HG03565 (cell line): ENCODE results near the gene GALNT3.

Source experiments
- ATAC-seq: cut with Tn5 transposase; IDR thresholded peaks from one replicate; pipeline ENCODE4 v1.9.1; 2021; ENCODE audit warnings: mild to moderate bottlenecking, moderate library complexity; ENCODE audit not compliant: unreplicated experiment

The GALNT3 gene

GRCh38 chr2:165746501-165746900 lies 47.5 kb downstream of the GALNT3 start:
- no peak for ATAC-seq

DNA sequence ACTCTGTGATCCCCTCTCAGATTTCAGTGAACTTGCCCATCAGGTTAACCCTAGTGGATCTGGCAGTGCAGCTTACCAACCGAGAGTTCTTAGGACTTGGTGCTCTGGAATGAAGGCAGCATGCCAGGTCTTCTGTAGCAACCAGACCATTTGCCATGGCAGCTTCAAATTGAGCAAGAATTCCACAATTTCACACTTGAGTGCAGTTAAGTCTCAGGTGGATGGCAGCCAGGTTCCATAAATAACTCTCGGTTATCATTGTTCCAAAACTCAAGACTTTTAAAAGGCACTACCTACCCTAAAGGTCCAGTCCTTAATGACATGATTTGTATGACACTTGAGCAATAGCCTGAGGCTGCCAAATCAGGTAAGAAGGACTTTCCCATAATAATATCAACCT lies 48.1 kb downstream of the GALNT3 start:
- no peak for ATAC-seq

DNA sequence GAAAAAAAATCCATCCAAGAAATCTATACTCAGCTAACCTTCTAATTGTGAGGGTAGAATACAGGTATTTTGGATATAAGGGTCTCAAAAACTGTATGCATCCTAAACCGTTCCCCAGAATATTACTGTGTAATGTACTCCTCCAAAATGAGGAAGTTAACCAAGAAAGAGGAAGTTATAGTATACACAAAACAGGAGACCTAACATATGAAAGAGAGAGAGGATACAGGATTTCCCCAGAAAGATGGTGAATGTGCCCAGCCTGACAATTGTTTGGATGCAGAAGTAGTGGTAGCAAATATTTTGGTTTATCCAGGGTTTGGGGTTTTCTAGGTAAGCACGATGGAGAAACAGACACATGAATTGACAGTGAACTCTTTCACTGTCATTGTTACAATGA lies 50.6 kb downstream of the GALNT3 start:
- ATAC-seq: peak; percentile 97

GRCh38 chr2:165725421-165725820 lies 68.6 kb downstream of the GALNT3 start:
- no peak for ATAC-seq

GRCh38 chr2:165720511-165720910 lies 73.5 kb downstream of the GALNT3 start:
- ATAC-seq: no peak

GRCh38 chr2:165718610-165719210 lies 75.3 kb downstream of the GALNT3 start:
- ATAC-seq: no peak

GRCh38 chr2:165716091-165716490 lies 78.0 kb downstream of the GALNT3 start:
- no peak for ATAC-seq

DNA sequence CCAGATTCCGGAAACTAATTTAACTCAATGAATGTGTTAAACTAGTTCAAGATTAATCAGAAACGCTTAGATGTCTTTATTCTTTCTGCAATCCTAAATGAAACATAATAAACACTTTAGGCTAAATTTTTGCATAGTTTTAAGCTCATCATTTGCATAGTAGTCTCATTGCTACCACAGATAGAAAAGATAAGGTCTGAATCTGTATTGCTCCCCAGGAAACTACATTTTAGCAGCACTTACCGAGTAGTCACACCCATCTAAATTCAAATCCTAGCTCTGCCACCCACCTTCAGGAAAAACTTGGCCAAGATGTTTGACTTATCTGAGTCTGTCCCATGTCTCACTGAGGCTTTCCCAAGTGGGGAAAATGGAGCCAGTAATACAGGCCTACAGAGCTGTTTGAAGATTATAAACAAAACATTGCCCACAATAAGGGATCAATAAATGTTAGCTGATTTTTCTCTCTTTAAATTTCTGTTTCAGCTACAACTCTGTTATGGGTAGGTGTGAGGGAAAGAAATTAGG lies 87.0 kb downstream of the GALNT3 start:
- no peak for ATAC-seq

GRCh38 chr2:165701147-165701546 lies 92.9 kb downstream of the GALNT3 start:
- no peak for ATAC-seq

DNA sequence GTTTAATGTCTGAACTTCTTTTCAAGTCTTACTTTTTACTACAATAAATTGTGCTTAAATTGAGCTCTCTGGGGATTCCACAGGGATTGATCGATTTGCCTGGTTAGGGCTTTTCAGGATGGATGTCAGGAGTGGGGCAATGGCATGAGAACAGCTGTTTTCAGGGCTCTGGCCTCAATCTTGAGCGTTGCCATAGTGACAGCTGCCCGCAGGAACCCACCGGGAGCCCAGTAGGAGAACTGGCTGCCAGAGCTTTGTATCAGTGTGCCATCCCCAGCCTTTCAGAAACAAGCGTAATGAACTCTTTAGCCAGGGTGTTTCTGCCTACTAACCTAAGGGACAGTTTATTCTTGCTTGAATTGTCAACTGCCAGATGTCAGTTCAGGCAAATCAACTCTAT lies 93.5 kb downstream of the GALNT3 start:
- ATAC-seq: no peak

DNA sequence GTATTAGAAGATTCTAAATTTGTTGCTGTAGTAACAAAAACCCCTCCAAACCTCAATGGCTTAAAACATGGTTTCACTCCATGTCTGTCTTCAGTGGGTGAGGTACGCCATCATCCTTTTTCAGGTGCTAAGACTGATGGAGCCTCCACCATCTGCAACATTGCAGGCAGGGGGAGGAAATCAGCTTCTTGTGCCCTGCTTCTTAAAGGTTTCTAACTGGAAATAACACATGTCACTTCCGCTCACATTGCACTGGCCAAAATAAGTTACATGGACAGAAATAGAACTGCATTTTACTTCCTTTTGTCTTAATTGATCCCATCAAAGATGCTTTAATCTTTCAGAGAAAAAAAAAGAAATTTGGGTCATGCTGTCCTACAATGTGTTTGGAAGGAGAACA lies 94.1 kb downstream of the GALNT3 start:
- no peak for ATAC-seq

DNA sequence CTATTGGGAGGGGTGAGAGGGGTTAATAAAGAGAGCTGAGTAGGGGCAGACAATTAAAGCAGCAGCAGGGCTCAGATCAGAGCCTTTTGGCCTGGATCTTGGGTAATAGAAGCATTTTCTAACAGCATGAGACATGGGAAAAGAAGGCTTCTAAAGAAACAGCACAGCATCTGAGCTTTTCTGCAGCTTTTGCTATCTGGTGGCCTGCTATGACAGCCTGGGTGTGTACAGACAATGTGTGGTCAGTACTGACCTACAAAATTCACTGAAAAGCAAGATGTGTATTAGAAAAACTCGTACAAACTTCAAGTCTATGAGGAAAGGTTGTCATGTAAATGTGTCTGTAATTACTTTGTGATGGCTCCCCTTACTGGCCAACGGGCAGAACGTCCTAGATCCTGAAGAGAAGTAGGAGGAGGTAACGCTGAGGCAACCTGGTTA lies 95.6 kb downstream of the GALNT3 start:
- ATAC-seq: peak; percentile 85

DNA sequence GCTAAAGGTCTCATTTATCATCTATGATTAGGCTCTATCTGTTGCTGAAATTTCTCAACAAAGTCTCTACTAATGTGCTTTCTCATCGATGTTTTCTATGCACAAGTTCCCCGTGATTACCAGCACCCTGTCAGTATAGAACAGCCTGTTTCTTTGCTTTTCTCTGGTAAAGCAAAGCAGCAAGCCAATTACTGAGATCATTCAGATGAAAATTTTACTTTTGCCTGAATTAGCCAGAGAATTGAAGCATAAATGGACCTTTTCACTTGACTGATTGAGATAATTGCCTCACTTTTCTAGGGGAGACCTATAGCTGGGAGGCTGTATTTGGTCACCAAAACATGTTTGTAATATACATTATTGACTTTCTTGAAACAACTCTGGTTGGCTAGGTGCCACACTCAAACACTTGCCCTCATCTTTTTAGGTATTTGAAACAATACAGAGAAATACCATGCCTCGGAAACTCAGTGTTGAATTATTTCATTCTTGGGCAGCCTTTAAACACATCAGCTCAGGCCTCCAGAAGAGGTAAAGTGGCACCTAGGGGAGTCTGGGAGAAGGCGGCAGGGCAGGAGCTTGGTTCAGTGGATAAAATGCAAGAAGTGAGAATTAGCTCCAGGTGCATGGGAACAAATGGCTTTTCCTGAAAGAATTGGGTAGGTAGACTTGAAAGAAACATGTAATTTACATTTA lies 96.2 kb downstream of the GALNT3 start:
- ATAC-seq: no peak
